ENCODE measurements around the gene GOLGA2. TPM values are rescaled to one million over a fixed set of nuclear protein-coding genes. Genes with fewer than 3 reads are reported as not detected.

Gene GOLGA2
- 100 to 1,000 TPM in 1 of 4 donors, 10 to 100 TPM in 3; 71.1 to 130 (median 83.1) TPM for total RNA-seq

- 1 to 3% methylated on average over 5 to 14 of the region's 57 CpGs for WGBS, 2 donors (ENCODE audit: low coverage in 1 of 2)
- TF ChIP-seq CTCF (IDR thresholded peaks at IDR 0.05) (no peak), POLR2AphosphoS5 (IDR thresholded peaks at IDR 0.05) (no peak), EP300 (IDR thresholded peaks at IDR 0.05) (no peak), POLR2A (IDR thresholded peaks at IDR 0.05) (no peak)
- H3K36me3 ChIP-seq, result peaks cover 0 to 32% of the 10 kb centered on the region in 2 donors
- no peaks in the 10 kb centered on the region for H3K27me3 ChIP-seq
- no peaks in the 10 kb centered on the region for H3K9me3 ChIP-seq
- peak; percentile 68 for ATAC-seq
- H3K4me1 ChIP-seq, result peaks cover 2 to 44% (median 19%) of the 10 kb centered on the region in 3 donors
- peak within 1 kb of the TSS; percentile 70 to 96 (median 89) for H3K27ac ChIP-seq
- H3K4me3 ChIP-seq, result peak within 1 kb of the TSS; percentile 80 to 95
Observed at GRCh38 chr9:128275198-128276007, at the start of gene GOLGA2. Gene GOLGA2 (minus strand): TSS chr9:128276007. CDS start chr9:128275976, 31 bp downstream.

GRCh38 chr9:128324401-128324800 lies 48.6 kb upstream of the GOLGA2 start:
- H3K9me3 ChIP-seq, result no peaks in the 10 kb centered on the region
- no peak for TF ChIP-seq POLR2AphosphoS5 (IDR thresholded peaks at IDR 0.05)
- no peaks in the 10 kb centered on the region for H3K27me3 ChIP-seq
- 78% methylated on average over 1 of the region's 1 CpG; no CpG with 5 or more reads in 1 of the 2 donors for WGBS, 2 donors (ENCODE audit: low coverage in 1 of 2)
- no peak overlapping the region for H3K27ac ChIP-seq
- H3K4me3 ChIP-seq, result no peak overlapping the region
- peaks cover 0 to 46% (median 15%) of the 10 kb centered on the region in 3 donors for H3K4me1 ChIP-seq
- no peak for ATAC-seq
- peaks cover 0 to 68% of the 10 kb centered on the region in 2 donors for H3K36me3 ChIP-seq

- no peak for TF ChIP-seq EP300 (IDR thresholded peaks at IDR 0.05)
- TF ChIP-seq POLR2AphosphoS5 (IDR thresholded peaks at IDR 0.05), result no peak
- no peak for TF ChIP-seq CTCF (IDR thresholded peaks at IDR 0.05)
- TF ChIP-seq POLR2A (IDR thresholded peaks at IDR 0.05), result no peak
- peaks cover 0 to 46% (median 15%) of the 10 kb centered on the region in 3 donors for H3K4me1 ChIP-seq
- H3K4me3 ChIP-seq, result peak overlapping the region in 1 of 2 donors; percentile 97
- no peaks in the 10 kb centered on the region for H3K27me3 ChIP-seq
- WGBS, 2 donors (ENCODE audit: low coverage in 1 of 2), result 77 to 93% methylated on average over 8 to 12 of the region's 12 CpGs
- peaks cover 0 to 68% of the 10 kb centered on the region in 2 donors for H3K36me3 ChIP-seq
- no peaks in the 10 kb centered on the region for H3K9me3 ChIP-seq
- ATAC-seq, result no peak
- peak overlapping the region in 1 of 4 donors; percentile 91 for H3K27ac ChIP-seq
Observed at GRCh38 chr9:128323791-128324190, 48.0 kb upstream of the GOLGA2 start.

- no peak for ATAC-seq
- TF ChIP-seq CTCF (IDR thresholded peaks at IDR 0.05), result no peak
- no peak for TF ChIP-seq POLR2AphosphoS5 (IDR thresholded peaks at IDR 0.05)
- TF ChIP-seq POLR2A (IDR thresholded peaks at IDR 0.05), result no peak
- no peak for TF ChIP-seq EP300 (IDR thresholded peaks at IDR 0.05)
- 20 to 48% methylated on average over 5 to 14 of the region's 16 CpGs for WGBS, 2 donors (ENCODE audit: low coverage in 1 of 2)
- Histone ChIP-seq H3K9me3 (no peaks in the 10 kb centered on the region), H3K4me3 (peak overlapping the region; percentile 52 to 97), H3K36me3 (peaks cover 0 to 68% of the 10 kb centered on the region in 2 donors), H3K27ac (peak overlapping the region in 3 of 4 donors; percentile 87 to 91 (median 90)), H3K27me3 (no peaks in the 10 kb centered on the region), H3K4me1 (peaks cover 0 to 46% (median 15%) of the 10 kb centered on the region in 3 donors)
Observed at GRCh38 chr9:128323212-128323730, 47.5 kb upstream of the GOLGA2 start.

GRCh38 chr9:128322404-128323211 lies 46.8 kb upstream of the GOLGA2 start, which contains the start of the genes COQ4 and TRUB2:
Gene COQ4 (plus strand): TSS chr9:128322839. CDS start chr9:128322859, 20 bp downstream.
Gene TRUB2 (minus strand): TSS chr9:128322447. CDS start chr9:128322408, 39 bp downstream.
- H3K4me3 ChIP-seq, result peak within 1 kb of the TSS; percentile 52 to 97
- H3K27me3 ChIP-seq, result no peaks in the 10 kb centered on the region
- H3K4me1 ChIP-seq, result peaks cover 0 to 46% (median 15%) of the 10 kb centered on the region in 3 donors
- H3K9me3 ChIP-seq, result no peaks in the 10 kb centered on the region
- TF ChIP-seq EP300 (IDR thresholded peaks at IDR 0.05), result no peak
- TF ChIP-seq POLR2AphosphoS5 (IDR thresholded peaks at IDR 0.05), result peak; percentile 77
- peak in 1 of 2 donors; percentile 15 for TF ChIP-seq POLR2A (IDR thresholded peaks at IDR 0.05)
- peak within 1 kb of the TSS; percentile 23 to 91 (median 88) for H3K27ac ChIP-seq
- WGBS, 2 donors (ENCODE audit: low coverage in 1 of 2), result 0 to 1% methylated on average over 14 to 17 of the region's 83 CpGs
- ATAC-seq, result peak; percentile 98
- H3K36me3 ChIP-seq, result peaks cover 0 to 68% of the 10 kb centered on the region in 2 donors

Data from gastroesophageal sphincter (tissue), 4 donors.